Brain pericyte (primary cell): ENCODE measurements around the gene ISCU.

Experiments used
- DNase-seq: peaks from one replicate; pipeline ENCODE4 v3.0.0-alpha.2; 2012; ENCODE audit warnings: low read depth, low spot score

ISCU gene

DNA sequence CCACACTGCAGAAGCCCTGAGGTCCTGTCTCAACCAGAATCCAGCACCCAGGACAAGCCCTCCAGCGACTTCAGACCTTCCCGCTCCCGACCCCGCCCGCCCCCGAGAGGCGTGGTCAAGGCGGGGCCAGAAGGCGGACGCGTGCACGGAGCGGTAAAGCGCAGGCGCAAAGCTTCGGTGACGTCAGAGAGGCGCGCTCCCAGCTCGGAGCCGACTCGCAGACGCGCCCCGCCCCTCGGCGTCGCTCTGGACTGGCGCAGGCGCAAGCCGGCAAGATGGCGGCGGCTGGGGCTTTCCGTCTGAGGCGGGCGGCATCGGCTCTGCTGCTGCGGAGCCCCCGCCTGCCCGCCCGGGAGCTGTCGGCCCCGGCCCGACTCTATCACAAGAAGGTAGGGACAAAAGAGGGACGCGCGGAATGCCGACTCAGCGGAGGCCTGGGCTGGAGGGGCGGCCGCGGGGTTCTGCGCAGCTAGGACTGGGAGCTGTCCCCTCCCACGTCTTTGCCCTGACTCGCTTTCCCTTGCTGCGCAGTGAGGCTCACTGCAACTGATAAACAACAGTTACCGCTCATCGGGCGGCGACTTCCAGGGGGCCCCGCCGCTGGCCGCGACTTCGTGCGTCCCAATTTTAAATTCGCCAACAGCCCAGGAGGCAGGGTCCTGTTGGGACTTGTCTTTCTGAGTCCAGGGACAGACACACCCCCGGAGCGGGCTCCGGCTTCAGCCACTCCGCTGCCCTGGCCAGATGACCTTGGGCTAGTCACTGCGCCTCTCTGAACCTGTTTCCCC, at the start of gene ISCU:
Gene ISCU, plus strand, starts transcription at position 249 of the 788 bp plus-strand sequence. Its CDS starts 27 bp downstream, at position 276.
- DNase-seq, result peak; percentile 95

DNA sequence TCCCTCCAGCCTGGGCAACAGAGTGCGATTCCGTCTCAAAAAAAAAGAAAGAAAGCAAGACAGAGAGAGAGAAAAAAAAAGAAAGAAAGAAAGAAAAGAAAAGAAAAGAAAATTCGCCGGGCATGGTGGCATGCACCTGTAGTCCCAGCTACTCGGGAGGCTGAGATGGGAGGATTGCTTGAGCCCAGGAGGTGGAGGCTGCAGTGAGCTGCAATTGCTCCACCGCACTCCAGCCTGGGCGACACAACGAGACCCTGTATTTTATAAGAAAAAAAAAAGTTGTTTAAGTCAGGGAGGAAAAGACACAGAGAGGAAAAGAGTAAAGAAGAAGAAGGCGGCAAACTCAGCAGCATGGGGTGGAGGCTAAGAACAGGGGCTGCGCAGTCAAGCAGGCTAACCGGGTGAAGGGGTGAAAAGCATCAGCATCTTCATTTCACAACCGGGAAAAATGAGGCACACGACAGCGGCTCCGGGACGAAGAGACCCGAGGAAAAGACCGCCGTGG, 47.9 kb upstream of the ISCU start:
- no peak for DNase-seq

DNA sequence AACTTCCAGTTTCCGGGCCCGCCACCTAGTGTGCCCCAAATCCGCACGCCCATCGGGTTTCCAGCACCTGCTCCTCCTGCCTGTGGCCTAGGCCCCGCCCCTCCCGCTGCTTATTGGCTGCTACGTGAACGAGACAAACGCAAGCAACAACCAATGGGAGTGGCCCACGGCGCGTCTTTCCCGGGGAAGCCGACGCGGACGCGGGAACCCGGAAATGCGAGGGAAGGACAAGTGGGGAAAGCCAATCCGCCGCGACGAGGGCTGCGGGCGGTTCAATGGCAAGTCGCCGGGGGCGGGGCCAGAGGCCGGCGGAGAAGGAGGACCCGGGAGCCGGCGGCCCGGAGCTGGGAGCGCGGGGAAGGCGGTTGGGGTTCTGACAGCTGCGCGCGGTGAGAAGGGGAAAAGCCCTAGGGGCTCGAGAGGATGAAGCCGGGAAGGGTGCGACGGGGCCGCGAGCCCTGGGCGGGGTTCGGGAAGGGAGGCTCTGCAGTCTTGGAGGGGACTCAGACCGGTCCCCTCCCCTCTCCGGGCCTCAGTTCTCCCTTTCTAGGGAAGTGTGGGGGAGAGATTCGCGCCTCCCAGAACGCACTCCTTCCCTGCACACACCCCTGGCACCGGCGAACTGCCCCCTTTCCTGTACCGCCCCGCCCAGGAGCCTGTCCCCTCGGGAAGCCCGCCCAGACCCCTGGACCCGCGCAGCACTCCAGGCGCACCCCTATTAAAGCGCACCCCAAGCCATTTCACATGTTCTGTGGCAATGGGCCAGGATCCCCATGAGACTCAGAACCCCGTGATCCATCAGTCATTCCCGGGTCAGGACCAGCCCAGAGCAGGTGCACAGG, 47.2 kb upstream of the ISCU start, which contains the start of gene FICD:
Gene FICD, plus strand, starts transcription at position 305 of the 842 bp plus-strand sequence. CDS start 1,696 bp downstream, outside the sequence.
- DNase-seq, result peak; percentile 94

DNA sequence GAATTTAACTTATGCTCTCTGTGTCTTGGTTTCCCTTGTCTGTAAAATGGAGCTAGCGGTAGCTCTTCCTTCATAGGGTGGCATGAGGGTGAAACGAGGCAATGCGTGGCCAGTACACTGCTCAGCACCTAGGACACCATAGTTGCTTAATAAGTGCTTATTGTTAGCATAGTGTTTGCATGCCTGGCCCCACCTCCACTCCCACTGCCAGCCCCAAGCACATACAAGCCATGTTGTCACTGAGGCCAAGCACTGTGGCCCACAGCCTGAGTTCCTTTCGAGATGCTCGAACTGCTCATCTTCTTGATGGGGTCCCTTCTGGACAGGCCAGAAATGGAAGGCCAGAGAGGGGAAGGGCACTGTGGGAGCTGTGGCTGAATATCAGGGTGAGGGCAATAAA, 46.5 kb upstream of the ISCU start:
- no peak for DNase-seq

DNA sequence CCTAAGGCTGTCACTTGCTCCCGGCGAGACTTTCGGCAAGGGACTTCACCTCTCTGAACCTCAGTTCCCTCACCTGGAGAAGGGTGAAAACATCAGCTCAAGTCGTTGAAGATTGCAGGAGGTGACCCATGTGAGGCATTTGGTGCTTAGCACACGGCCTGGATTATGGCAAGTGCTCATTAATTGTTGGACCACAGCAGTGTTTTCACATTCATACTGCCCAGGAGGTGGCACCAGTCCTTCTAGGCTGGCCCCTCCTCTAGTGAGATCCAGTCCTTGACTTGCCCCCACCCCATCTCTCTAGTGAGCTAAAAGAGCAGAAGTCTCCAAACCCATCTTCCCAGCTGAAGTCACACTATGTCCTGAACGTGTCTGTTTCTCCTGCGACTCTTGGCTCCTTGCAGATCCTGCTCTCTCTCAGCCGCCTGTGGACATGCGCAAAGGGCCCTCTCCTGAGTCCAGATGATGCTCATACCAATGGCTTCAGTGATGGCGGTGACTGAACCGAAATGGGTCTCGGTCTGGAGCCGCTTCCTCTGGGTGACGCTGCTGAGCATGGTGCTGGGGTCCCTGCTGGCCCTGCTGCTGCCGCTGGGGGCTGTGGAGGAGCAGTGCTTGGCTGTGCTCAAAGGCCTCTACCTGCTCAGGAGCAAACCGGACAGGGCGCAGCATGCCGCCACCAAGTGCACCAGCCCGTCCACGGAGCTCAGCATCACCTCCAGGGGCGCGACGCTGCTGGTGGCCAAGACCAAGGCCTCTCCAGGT, 45.7 kb upstream of the ISCU start:
- DNase-seq, result no peak

DNA sequence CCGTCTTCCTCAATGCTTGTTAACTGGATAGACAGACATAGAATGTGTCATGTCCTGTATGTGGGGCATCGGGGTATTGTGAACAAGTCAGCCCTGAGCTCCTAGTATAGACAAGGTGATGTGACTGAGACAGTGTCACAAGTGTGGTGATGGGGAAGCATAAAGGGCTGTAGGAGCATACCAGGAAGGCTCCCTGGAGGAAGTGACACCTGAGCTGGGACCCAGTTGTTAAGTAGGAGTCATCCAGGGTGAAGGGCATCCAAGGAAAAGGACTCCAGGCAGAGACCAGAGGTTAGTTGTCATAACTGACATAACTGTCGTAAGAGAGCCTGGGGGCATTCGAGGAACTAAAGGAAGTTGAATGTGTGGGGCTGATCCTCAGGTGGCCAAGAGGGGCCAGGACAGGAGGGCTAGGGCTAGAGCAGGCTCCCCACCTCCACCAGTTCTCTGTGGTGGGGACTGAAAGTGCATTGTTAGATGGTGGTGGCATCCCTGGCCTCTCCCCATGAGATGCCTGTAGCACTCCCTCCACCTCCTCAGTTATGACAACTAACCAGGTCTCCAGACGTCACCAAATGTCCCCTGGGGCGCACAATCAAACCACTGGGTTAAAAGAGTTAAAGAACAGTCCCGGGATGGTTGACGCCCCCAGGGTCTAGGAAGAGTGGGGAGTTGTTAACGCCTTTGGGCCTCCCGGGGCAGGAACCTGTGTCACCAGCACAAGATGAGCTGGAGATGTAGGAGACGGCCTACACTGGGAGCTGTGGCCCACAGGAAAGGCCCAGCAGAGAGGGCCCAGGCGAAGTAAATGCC, 44.9 kb upstream of the ISCU start:
- DNase-seq, result no peak

DNA sequence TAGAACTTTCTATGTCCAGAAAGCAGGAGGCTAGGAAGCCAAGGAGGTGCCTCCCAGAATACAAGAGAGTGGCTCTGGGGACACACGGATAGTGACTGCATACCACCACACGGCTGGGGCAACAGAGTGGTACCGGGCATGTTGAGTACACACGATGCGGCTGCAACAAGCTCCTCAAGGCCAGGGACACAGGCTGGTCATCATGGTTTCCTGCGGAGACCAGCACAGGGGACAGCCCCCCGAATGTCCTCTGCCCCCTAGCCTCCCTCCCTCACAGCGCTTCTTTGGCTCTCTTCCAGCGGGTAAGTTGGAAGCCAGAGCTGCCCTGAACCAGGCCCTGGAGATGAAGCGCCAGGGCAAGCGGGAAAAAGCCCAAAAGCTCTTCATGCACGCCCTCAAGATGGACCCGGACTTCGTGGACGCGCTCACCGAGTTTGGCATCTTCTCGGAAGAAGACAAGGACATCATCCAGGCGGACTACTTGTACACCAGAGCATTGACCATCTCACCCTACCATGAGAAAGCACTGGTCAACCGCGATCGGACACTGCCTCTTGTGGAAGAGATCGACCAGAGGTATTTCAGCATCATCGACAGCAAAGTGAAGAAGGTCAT, 44.2 kb upstream of the ISCU start:
- DNase-seq, result no peak

DNA sequence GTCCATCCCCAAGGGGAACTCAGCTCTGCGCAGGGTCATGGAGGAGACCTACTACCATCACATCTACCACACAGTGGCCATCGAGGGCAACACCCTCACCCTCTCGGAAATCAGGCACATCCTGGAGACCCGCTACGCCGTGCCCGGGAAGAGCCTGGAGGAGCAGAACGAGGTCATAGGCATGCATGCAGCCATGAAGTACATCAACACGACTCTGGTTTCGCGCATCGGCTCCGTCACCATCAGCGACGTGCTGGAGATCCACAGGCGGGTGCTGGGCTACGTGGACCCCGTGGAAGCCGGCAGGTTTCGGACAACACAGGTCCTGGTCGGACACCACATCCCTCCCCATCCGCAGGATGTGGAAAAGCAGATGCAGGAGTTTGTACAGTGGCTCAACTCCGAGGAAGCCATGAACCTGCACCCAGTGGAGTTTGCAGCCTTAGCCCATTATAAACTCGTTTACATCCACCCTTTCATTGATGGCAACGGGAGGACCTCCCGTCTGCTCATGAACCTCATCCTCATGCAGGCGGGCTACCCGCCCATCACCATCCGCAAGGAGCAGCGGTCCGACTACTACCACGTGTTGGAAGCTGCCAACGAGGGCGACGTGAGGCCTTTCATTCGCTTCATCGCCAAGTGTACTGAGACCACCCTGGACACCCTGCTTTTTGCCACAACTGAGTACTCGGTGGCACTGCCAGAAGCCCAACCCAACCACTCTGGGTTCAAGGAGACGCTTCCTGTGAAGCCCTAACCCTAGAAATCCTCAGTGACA, 43.5 kb upstream of the ISCU start:
- DNase-seq, result no peak

DNA sequence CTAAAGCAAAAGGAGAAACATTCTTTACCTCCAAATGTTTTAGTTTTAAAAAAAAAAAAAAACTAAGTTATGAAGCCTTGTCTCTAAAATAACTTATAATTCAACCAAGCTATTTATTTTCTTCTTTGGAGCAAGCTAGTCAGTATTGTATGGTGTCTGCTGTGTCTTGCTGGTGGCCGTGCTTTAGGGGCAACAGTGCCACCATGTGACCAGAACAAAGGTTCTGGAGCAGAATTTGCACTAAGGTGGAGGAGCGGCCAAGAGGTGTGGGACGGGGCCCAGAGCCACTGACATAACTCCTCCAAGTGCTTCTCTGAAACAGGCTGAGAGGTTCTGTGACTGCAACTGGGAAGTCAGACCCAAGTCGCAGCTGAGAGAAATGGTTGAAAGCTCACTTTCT, 42.8 kb upstream of the ISCU start:
- no peak for DNase-seq

DNA sequence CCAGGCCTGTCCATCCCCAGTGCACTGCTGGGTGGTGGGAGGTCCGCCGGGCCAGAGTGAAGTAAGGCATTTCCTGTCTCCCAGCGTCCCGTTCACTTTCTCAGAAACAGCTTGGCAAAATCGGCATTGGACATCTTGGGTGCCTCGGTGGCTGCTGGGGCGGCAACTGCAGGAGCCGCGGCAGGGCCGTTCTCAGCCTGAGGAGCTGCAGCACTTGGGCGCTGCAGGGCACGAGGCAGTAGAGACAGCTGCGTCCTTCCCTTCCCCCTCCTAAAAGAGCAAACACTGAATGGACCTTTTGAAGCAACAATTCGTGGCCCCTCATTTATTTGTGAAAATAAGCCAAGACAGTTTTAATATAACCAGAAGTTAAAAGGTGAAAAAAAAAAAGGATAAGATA, 39.0 kb upstream of the ISCU start:
- no peak for DNase-seq

DNA sequence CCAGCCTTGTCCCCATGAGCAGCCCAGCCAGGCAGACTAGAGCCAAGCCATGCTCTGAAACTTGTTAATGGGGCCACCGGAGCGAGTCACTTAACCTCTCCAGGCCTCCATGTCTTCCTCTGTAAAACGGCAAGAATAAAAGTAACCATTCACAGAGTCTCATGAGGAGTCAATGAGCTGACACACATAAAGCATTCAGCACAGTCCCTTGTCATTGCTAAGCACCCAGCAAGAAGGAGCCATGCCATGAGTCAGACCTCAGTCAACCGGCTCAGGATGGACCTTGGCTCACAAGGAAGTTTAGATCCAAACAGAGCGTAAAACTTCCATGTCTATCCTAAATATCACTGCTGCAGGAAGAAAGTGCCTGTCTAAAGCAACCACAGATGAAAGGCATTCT, 36.7 kb upstream of the ISCU start:
- DNase-seq, result no peak

DNA sequence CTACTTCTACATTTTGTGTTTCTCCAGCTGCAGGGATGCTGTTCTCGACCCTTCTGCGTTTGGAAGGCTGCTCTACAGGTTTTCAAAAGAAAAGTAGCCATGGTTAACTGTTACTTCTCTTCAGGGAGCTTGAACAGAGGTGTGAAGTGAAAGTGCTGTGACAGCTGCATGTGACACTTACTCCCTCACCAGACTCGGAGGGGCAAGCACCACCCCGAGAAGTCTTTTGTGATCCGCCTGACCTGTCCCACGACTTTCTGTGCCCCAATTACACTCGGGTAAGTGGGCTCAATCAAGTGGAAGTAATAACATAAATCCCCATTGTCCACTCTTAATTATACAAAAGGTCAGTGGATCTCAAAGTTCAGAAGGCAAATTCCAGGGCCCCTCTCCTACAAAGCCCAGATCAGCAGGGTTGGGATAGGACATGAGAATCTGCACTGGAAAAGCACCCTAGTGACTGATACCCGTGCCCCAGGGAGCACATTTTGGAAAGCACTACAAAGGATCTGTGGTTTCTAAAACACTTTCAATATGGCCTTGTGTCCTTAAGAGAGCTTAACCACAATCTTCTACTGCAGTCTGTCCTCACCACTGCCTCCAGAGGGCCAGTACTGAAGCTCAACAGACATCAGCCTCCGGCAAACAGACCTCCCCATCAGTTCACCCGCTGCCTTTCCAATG, 35.8 kb upstream of the ISCU start:
- DNase-seq, result no peak

DNA sequence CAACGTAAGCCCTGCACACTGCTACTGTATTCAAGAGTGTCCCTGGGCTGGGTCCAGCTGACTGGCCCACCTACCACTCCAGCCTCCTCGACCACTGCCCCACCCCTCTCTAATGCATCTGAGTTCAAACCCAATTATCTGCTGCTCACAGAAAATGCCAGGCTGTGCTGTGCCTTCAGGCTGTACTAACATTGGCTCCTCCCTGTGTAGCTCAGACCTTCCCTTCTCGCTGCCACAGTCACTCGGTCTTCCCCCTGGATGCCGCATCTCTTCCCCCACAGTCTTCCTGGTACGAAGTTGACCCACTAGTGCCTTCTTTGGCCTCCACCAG, 35.3 kb upstream of the ISCU start:
- no peak for DNase-seq

DNA sequence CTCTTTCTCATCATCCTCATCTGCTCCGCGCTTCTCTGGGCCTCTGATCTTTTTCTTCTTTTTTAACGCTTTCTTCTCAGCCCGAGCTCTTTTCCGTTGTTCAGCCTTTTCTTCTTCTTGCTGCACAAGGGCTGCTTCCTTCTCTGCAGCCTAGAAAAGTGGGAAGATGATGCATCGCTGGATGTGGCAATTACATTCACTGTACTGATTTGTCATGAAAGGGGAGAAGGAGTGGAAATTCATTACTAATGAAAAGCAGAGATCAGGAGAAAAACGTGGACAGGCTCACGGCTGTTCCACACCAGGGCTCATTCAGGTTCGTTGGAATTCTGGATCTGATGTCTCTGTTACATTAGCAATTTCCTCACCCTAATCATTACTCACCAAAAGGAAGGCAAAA, 32.2 kb upstream of the ISCU start:
- DNase-seq, result no peak

DNA sequence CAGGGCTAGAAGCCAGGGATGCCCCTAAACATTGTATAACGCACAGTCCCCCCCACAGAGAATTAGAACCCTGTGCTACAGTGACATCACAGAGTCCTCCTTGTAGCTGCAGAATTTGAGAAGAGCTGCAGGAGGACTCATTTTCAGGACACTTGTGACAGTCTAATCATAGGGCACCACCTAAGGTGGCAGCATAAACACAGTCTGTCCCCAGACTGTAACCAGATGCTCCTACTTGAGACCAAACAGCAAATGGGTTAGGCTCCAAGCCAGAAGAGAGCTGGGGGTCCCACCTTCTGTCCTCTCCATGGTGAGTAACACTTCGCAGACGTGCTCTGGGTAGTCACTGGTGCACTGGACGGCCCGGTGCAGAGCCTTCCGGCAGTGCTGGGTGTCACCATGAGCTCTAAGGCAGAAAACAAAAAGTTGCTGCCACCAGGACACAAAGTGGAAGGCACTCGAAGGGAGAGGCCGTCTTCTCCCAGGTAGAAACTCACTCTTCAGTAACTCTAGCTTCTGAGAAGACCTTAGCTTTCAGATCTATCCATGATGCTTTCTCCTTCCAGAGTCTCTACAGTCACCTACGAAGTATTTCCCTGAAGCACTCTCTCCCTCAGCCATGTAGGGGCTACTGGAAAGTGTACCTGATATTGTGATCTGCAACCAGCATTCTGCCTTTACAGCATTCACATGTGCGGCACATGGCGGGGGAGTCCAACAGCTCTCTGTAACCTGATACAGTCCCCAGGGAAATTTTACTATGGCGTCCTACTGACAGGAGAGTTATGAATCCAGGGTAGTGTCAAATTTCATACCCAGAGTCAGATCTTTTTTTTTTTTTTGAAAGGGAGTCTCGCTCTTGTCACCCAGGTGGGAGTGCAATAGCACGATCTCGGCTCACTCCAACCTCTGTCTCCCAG, 30.2 kb upstream of the ISCU start:
- no peak for DNase-seq

DNA sequence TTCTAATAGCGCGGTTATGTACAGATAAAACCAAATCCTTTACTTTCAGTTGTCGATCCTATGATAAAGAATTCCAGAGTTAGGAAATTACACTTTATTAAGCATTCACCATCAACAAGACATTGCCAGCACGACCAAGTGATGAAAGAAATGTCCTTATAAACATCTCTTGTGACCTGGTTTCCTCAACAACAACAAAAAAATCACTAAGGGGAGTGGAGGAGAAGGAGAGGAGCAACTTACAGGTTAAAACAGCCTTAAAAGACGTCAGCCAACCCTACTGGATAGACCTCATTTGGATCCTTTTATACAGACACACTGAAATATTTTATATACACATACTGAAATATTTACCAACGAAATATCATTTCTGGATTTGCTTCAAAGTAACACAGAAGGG, 24.2 kb upstream of the ISCU start:
- no peak for DNase-seq

DNA sequence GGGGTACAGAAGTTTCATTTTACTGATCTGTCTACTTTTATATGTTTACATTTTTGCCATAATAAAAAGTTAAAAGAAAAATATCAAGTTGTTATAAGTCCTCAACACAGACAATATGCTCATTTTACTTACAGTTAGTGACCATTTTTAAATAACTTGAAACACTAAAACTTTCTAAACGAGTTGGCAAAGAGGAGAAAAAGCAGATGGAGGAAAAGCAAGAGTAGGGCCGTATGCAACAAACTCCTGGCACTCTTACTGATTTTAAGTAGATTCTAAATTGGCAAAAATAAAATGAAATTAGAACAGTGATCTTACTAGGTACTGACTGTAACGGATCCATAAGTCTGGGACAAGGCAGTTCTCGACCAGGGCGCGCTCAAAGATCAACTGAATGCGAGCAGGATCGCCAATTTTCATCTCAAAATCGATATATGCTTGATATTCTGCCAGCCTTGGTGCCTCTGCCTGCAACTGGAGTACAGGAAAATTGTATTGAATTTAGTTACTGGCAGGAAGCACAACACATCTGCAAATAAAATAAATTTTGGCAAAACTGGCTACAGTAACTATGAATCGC, 23.7 kb upstream of the ISCU start:
- DNase-seq, result no peak

DNA sequence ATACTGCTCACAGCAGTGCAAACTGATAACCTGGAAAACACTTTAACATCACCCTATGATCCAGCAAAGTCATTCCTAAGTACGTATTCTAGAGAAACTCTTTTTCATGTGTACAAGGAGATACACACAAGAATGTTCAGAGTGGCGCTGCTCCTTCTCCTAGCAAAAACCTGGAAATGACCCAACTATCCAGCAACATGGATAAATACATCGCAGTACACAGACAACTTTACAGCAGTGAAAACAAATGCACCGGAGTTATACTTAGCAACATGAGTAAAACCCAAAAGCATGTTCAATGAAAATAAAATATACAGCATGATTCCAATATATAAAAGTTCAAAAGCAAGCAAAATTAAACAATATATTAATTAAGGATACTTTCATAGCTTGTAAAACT, 20.1 kb upstream of the ISCU start:
- DNase-seq, result no peak
